ENCODE data around the gene YAP1.

Gene YAP1

GRCh38 chr11:102147632-102148031 is 37.4 kb downstream of the YAP1 start:
- TF ChIP-seq CTCF (IDR thresholded peaks at IDR 0.05; ENCODE audit: extremely low read depth, missing control alignments): no peak
- DNase-seq (ENCODE audit: low spot score): no peak

GRCh38 chr11:102148059-102148458 is 37.8 kb downstream of the YAP1 start:
- no peak for DNase-seq (ENCODE audit: low spot score)
- TF ChIP-seq CTCF (IDR thresholded peaks at IDR 0.05; ENCODE audit: extremely low read depth, missing control alignments): no peak

GRCh38 chr11:102151784-102152525 is 41.7 kb downstream of the YAP1 start:
- DNase-seq (ENCODE audit: low spot score): no peak
- no peak for TF ChIP-seq CTCF (IDR thresholded peaks at IDR 0.05; ENCODE audit: extremely low read depth, missing control alignments)

- no peak for TF ChIP-seq CTCF (IDR thresholded peaks at IDR 0.05; ENCODE audit: extremely low read depth, missing control alignments)
- no peak for DNase-seq (ENCODE audit: low spot score)
Observed at GRCh38 chr11:102153082-102153481, 42.8 kb downstream of the YAP1 start.

GRCh38 chr11:102154806-102155205 is 44.6 kb downstream of the YAP1 start:
- DNase-seq (ENCODE audit: low spot score): no peak
- no peak for TF ChIP-seq CTCF (IDR thresholded peaks at IDR 0.05; ENCODE audit: extremely low read depth, missing control alignments)

GRCh38 chr11:102155676-102156075 is 45.4 kb downstream of the YAP1 start:
- no peak for TF ChIP-seq CTCF (IDR thresholded peaks at IDR 0.05; ENCODE audit: extremely low read depth, missing control alignments)
- no peak for DNase-seq (ENCODE audit: low spot score)

- no peak for TF ChIP-seq CTCF (IDR thresholded peaks at IDR 0.05; ENCODE audit: extremely low read depth, missing control alignments)
- DNase-seq (ENCODE audit: low spot score): no peak
Observed at GRCh38 chr11:102157219-102157618, 47.0 kb downstream of the YAP1 start.

Measured in GM20000 (cell line).